KG1 (cell line): Measurements from ENCODE around the gene B3GALT4.
"Not testable (repeated sequence)": the region's sequence is repeated elsewhere in the genome, so short reads cannot be mapped to it uniquely, and the experiment has no call there.

Source experiments
- DNase-seq: peaks from one replicate; lab custom pipeline; 2025; lab: John Stamatoyannopoulos, UW

The B3GALT4 gene

GRCh38 chr6:33272275-33273128 lies 4.4 kb upstream of the B3GALT4 start:
- no peak for DNase-seq

GRCh38 chr6:33273129-33273923 lies 3.6 kb upstream of the B3GALT4 start:
- no peak for DNase-seq

- DNase-seq, result no peak
Measured at GRCh38 chr6:33273924-33274902, 2.7 kb upstream of the B3GALT4 start.

GRCh38 chr6:33275795-33276580 lies 935 bp upstream of the B3GALT4 start:
- DNase-seq, result not testable (repeated sequence)

GRCh38 chr6:33276581-33276863 lies 401 bp upstream of the B3GALT4 start:
- no peak for DNase-seq

- DNase-seq, result no peak
Measured at GRCh38 chr6:33277663-33278391, 904 bp downstream of the B3GALT4 start.

GRCh38 chr6:33278392-33278741 lies 1.4 kb downstream of the B3GALT4 start:
- DNase-seq, result no peak

GRCh38 chr6:33278810-33279209 lies 1.9 kb downstream of the B3GALT4 start:
- no peak for DNase-seq

- no peak for DNase-seq
Measured at GRCh38 chr6:33279257-33279695, 2.4 kb downstream of the B3GALT4 start.

GRCh38 chr6:33279971-33280511 lies 3.1 kb downstream of the B3GALT4 start:
- DNase-seq, result no peak

GRCh38 chr6:33280539-33280938 lies 3.6 kb downstream of the B3GALT4 start:
- no peak for DNase-seq

- DNase-seq, result not testable (repeated sequence)
Measured at GRCh38 chr6:33285214-33285613, 8.3 kb downstream of the B3GALT4 start.

- DNase-seq, result no peak
Measured at GRCh38 chr6:33286946-33287914, 10.3 kb downstream of the B3GALT4 start.

- no peak for DNase-seq
Measured at GRCh38 chr6:33288141-33288920, 11.4 kb downstream of the B3GALT4 start.

GRCh38 chr6:33288921-33289783 lies 12.2 kb downstream of the B3GALT4 start, which contains the start of the genes PFDN6 and WDR46:
PFDN6 (plus strand) TSS chr6:33289601; CDS start chr6:33289857, 256 bp downstream.
WDR46 (minus strand) TSS chr6:33289239; CDS start chr6:33289170, 69 bp downstream.
- peak; percentile 93 for DNase-seq

GRCh38 chr6:33289784-33290315 lies 12.9 kb downstream of the B3GALT4 start:
- no peak for DNase-seq

- DNase-seq, result no peak
Measured at GRCh38 chr6:33290459-33290858, 13.5 kb downstream of the B3GALT4 start.
